HepG2 (cell line): ENCODE results near the gene AKTIP. TPM values are rescaled to one million over a fixed set of nuclear protein-coding genes. Genes with fewer than 3 reads are reported as not detected.
A peak's percentile ranks its signal among the peaks of the same experiment; 100 is the strongest.

ENCODE experiments used
- ADNP ChIP-seq: sonication (generic); formaldehyde crosslinking; IDR thresholded peaks from 2 replicates; pipeline ENCODE4 v1.4.0; 2020; ENCODE audit warnings: missing genetic modification reagents
- CEBPZ ChIP-seq: IDR thresholded peaks from 2 replicates; pipeline ENCODE4 v1.6.1; 2012; ENCODE audit warnings: low read length, improper control_type of control experiment
- CENPBD1 ChIP-seq: sonication (generic); formaldehyde crosslinking; IDR thresholded peaks from 2 replicates; pipeline ENCODE4 v1.8.0; 2022; ENCODE audit warnings: missing genetic modification reagents, low read depth, mild to moderate bottlenecking, borderline replicate concordance
- GPBP1L1 ChIP-seq: sonication (generic); formaldehyde crosslinking; IDR thresholded peaks from 2 replicates; pipeline ENCODE4 v1.5.0; 2020; ENCODE audit warnings: mild to moderate bottlenecking, missing genetic modification reagents
- KDM3A ChIP-seq: IDR thresholded peaks from 2 replicates; pipeline ENCODE4 v1.6.1; 2018; ENCODE audit warnings: low read depth, missing compliant biosample characterization
- NFKBIZ ChIP-seq: IDR thresholded peaks from 2 replicates; pipeline ENCODE4 v1.6.1; 2018; ENCODE audit warnings: missing genetic modification reagents, missing compliant biosample characterization
- PAWR ChIP-seq: sonication (generic); formaldehyde crosslinking; IDR thresholded peaks from 2 replicates; pipeline ENCODE4 v1.4.0; 2020; ENCODE audit warnings: missing genetic modification reagents, mild to moderate bottlenecking, borderline replicate concordance
- PHF20 ChIP-seq: sonication (generic); formaldehyde crosslinking; IDR thresholded peaks from 2 replicates; pipeline ENCODE4 v1.5.0; 2020; ENCODE audit warnings: mild to moderate bottlenecking, missing genetic modification reagents
- PTBP1 ChIP-seq: fragments of 200-400 bp; formaldehyde crosslinking; IDR thresholded peaks from 2 replicates; pipeline ENCODE4 v1.6.1; 2018; ENCODE audit warnings: low read length, low read depth; ENCODE audit not compliant: poor library complexity, severe bottlenecking
- SCMH1 ChIP-seq: sonication (generic); formaldehyde crosslinking; IDR thresholded peaks from 2 replicates; pipeline ENCODE4 v1.9.0; 2021; ENCODE audit warnings: missing genetic modification reagents, mild to moderate bottlenecking, borderline replicate concordance
- ZBTB7B ChIP-seq: sonication (generic); formaldehyde crosslinking; IDR thresholded peaks from 2 replicates; pipeline ENCODE4 v1.4.0; 2020; ENCODE audit warnings: missing genetic modification reagents
- ZNF280D ChIP-seq: sonication (generic); formaldehyde crosslinking; IDR thresholded peaks from 2 replicates; pipeline ENCODE4 v1.5.1; 2020; ENCODE audit warnings: mild to moderate bottlenecking, missing genetic modification reagents
- ZNF460 ChIP-seq: sonication (generic); formaldehyde crosslinking; IDR thresholded peaks from 2 replicates; pipeline ENCODE4 v1.5.1; 2020; ENCODE audit warnings: missing genetic modification reagents, mild to moderate bottlenecking, borderline replicate concordance
- ZNF503 ChIP-seq: sonication (generic); formaldehyde crosslinking; IDR thresholded peaks from 2 replicates; pipeline ENCODE4 v1.4.0; 2020; ENCODE audit warnings: missing genetic modification reagents
- ZNF678 ChIP-seq: sonication (generic); formaldehyde crosslinking; IDR thresholded peaks from 2 replicates; pipeline ENCODE4 v1.4.0; 2020; ENCODE audit warnings: mild to moderate bottlenecking, missing genetic modification reagents
- ZNF703 ChIP-seq: sonication (generic); formaldehyde crosslinking; IDR thresholded peaks from 2 replicates; pipeline ENCODE4 v1.5.1; 2020; ENCODE audit warnings: missing genetic modification reagents, mild to moderate bottlenecking, moderate library complexity, borderline replicate concordance
- ZNF749 ChIP-seq: sonication (generic); formaldehyde crosslinking; IDR thresholded peaks from 2 replicates; pipeline ENCODE4 v1.8.0; 2022; ENCODE audit warnings: mild to moderate bottlenecking, missing genetic modification reagents, moderate library complexity, borderline replicate concordance
- ZNF75D ChIP-seq: sonication (generic); formaldehyde crosslinking; IDR thresholded peaks from 2 replicates; pipeline ENCODE4 v1.8.1; 2023; ENCODE audit warnings: missing genetic modification reagents, mild to moderate bottlenecking, borderline replicate concordance
- ZNF816 ChIP-seq: sonication (generic); formaldehyde crosslinking; IDR thresholded peaks from 2 replicates; pipeline ENCODE4 v1.8.0; 2022; ENCODE audit warnings: missing genetic modification reagents, mild to moderate bottlenecking, borderline replicate concordance
- polyA plus RNA-seq, 8 experiments: library from polyadenylated mRNA; depleted of rRNA in 3 of 8; stranded (reverse) in 7 of 8; unstranded in 1 of 8; fragments of >200 nt; fragmentation: Illumina TruSeq in 4 of 8; extraction: Trizol in 4 of 8; gene quantifications; 2 replicates each; pipeline versions ENCODE4 v1.2.1 to v1.2.3, GENCODE V29; 2011 to 2016; ENCODE audit warnings: low read depth in 4 of 8, missing spikeins in 1 of 8, mixed read lengths in 1 of 8; ENCODE audit not compliant: insufficient read depth in 1 of 8
- total RNA-seq, 5 experiments: library from RNA; depleted of rRNA; stranded (reverse); fragments of >200 nt; fragmentation: Illumina TruSeq; extraction: Trizol; gene quantifications; 2 replicates each; pipeline ENCODE4 v1.2.3, GENCODE V29; 2016; ENCODE audit warnings: low read depth in 1 of 5

AKTIP gene
- total and polyA plus RNA-seq, 2 of the 13 experiments (the other 11 are each of a cell fraction or from before 2014, with no cell fraction given) = 28.8 to 49.0 TPM

- TF ChIP-seq ADNP (no peak), ZNF678 (no peak), NFKBIZ (no peak), ZNF460 (CRISPR knock-in tag) (no peak), ZNF749 (CRISPR knock-in tag) (no peak), PHF20 (no peak), ZNF703 (no peak), GPBP1L1 (CRISPR knock-in tag) (no peak), ZNF75D (CRISPR knock-in tag) (no peak), ZNF816 (CRISPR knock-in tag) (no peak), KDM3A (CRISPR knock-in tag) (0 out of 2 replicates have a peak, but pooled peaks have one; percentile 60), ZNF503 (CRISPR knock-in tag) (no peak), CENPBD1 (CRISPR knock-in tag) (no peak), ZNF280D (no peak), SCMH1 (CRISPR knock-in tag) (no peak), PTBP1 (no peak), CEBPZ (no peak), ZBTB7B (0 out of 2 replicates have a peak, but pooled peaks have one; percentile 24), PAWR (no peak)
Measured at GRCh38 chr16:53549970-53550690, 47.1 kb upstream of the AKTIP start (continued).
